Neural progenitor cell (in vitro differentiated cells): ENCODE measurements around the gene HTR3D.

ENCODE experiments used
- CTCF ChIP-seq: fragments of 200-600 bp; sonication (generic); IDR thresholded peaks from 2 replicates; pipeline ENCODE4 v1.5.1; 2017; ENCODE audit warnings: antibody characterized with exemption, mild to moderate bottlenecking
- EZH2 ChIP-seq: fragments of 200-600 bp; sonication (generic); IDR thresholded peaks from 2 replicates; pipeline ENCODE4 v1.6.1; 2017; ENCODE audit warnings: antibody characterized with exemption, mild to moderate bottlenecking, moderate library complexity
- EZH2phosphoT487 ChIP-seq: fragments of 200-600 bp; sonication (generic); IDR thresholded peaks from 2 replicates; pipeline ENCODE4 v1.6.1; 2017; ENCODE audit warnings: antibody characterized with exemption

DNA sequence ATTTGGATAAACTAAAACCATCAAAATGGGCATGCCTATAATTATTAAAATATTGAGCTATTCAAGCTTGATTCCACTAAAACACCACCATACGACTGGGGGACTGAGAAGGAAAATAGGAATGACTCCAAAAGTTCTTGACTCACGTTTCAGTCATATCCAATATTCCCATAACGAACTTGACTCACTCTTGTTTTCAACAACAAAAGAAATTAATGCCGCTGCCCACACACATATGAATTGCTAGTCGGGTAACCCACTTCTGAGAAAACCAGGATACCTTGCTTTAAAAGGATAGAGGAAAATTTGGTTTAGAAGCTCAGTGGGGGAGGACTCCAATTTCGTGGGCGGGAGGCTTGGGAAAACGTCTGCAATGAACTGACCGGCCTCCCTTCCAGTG lies 26.5 kb downstream of the HTR3D start:
- no peak for TF ChIP-seq EZH2phosphoT487
- TF ChIP-seq CTCF = no peak
- no peak for TF ChIP-seq EZH2
